GM12874 (cell line): ENCODE measurements around the gene LACTB.

Experiments
- TF ChIP-seq, protein P1 (sequence below): IDR thresholded peaks from 2 replicates; pipeline ENCODE4 v1.5.1; 2011; ENCODE audit warnings: low read depth, mild to moderate bottlenecking, control low read depth, low read length, moderate library complexity; ENCODE audit not compliant: insufficient read depth

The LACTB gene

DNA sequence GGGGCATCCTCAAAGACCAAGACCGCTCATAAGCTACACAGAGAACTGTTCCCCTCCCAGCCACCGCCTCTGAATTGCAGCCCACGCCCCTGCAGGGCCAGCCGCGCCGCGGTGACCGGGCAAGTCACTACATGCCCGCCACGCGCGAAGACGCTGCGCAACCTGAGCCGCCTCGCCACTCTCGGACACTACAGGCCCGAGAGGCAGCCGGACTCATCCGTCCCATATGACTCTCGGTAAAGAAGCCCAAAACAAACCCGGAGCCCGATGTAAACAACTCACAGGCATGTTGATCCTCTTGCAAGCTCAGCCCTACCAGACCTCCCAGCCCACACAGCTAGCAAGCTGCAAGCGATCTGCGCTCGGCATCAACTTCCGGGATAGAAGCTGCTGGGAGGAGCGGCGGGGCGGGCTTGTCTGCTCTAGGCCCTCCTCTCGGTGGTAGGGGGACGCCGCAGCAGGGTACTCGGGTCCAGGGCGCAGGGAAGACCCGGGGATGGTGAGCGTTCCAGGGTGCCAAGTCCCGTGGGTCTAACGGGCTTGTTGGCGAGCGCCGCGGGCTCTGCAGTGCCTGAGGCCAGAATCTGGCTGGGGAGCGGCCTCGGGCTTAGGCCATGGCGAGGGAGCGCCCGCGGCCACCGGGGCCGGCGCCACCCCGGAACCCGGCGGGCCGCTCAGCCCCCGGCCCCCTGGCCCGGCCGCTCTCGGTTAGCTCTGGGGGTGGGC is 35.6 kb downstream of the LACTB start, which contains the start of gene RPS27L:
Gene RPS27L, minus strand, starts transcription at position 360 of the 726 bp plus-strand sequence. Its CDS starts 72 bp downstream, at position 288.
- TF ChIP-seq, protein P1, sequence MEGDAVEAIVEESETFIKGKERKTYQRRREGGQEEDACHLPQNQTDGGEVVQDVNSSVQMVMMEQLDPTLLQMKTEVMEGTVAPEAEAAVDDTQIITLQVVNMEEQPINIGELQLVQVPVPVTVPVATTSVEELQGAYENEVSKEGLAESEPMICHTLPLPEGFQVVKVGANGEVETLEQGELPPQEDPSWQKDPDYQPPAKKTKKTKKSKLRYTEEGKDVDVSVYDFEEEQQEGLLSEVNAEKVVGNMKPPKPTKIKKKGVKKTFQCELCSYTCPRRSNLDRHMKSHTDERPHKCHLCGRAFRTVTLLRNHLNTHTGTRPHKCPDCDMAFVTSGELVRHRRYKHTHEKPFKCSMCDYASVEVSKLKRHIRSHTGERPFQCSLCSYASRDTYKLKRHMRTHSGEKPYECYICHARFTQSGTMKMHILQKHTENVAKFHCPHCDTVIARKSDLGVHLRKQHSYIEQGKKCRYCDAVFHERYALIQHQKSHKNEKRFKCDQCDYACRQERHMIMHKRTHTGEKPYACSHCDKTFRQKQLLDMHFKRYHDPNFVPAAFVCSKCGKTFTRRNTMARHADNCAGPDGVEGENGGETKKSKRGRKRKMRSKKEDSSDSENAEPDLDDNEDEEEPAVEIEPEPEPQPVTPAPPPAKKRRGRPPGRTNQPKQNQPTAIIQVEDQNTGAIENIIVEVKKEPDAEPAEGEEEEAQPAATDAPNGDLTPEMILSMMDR: no peak

DNA sequence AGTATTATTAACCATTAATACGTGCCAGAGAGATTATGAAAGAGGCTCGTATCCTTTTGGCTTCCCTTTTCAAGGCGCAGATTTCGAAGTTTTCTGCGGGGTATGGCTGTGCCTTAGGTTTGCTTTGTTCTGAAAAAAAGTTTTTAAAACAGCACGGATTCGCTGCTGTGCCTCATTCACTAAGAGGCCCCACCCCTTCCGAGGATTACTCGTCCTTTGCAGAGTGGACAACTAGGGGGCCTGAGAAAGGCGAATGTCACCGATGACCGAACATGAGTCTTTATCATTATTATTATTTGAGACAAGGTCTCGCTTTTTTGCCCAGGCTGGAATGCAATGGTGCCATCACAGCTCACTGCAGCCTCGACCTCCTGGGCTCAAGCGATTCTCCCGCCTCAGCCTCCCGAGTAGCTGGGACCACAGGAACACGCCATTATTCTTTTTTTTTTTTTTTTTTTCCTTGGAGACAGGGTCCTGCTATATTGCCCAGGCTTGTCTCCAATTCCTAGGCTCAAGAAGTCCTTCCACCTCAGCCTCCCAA is 36.3 kb downstream of the LACTB start:
- TF ChIP-seq, protein P1: 0 out of 2 replicates have a peak, but pooled peaks have one; percentile 10

DNA sequence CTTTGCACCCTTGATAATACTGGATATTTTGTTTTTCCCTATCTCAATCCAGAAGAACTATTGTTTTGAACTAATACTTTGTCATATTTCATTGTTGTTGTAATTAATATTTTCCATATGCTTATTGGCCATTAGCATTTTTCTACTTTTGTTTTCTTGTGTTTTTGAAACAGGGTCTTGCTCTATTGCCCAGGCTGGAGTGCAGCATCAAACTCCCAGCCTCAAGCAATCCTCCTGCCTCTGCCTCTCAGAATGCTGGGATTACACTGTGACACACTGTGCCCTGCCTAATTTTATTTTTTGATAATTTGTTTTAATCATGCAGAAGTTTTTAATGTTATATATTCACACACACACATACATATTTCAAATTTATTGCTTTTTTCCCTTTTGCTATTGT is 39.0 kb downstream of the LACTB start:
- TF ChIP-seq, protein P1: no peak

DNA sequence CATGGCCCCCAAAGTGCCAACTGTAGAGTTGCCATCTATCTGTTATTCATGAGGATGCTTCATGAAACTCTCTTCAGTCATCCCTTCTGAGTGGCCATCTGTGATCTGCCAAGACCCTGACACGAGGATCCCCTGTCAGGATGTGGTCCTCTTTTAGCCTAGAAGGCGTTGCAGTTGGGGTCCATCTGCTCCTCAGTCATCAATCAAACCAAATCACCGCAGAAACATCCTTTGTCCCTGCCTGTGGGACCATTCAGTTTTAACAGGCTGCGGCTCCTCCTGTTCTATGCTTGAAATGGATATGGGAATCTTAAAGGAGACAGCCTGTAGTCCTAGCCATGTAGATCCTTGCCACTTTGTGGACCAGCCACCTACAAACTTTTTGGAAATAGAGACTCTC is 41.6 kb downstream of the LACTB start:
- TF ChIP-seq, protein P1: no peak

DNA sequence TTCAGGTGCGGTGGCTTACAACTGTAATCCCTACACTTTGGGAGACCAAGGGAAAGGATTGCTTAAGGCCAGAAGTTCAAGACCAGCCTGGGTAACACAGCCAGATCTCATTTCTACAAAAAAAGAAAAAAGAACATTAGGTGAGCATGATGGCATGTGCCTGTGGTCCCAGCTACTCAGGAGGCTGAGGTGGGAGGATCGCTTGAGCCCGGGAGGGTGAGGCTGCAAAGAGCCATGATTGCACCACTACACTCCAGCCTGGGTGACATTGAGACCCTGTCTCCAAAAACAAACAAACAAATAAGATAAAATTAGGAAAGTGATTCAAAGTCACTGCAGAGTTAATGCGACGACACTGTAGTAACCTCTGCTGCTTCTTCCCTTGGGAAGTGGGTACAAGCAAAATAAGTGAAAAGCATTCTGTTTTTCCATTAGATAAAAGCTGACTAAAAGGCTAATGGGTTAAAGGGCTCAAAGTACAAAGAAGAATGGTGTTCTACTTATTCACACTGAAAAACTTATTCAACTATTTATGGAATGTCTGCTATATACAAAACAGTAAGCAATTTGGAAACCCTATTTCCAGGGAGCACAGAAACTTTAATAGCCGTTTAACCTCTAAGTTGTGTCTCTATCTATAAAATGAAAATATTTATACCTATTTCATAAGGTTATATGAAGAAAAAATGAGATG is 43.7 kb downstream of the LACTB start:
- TF ChIP-seq, protein P1: no peak

DNA sequence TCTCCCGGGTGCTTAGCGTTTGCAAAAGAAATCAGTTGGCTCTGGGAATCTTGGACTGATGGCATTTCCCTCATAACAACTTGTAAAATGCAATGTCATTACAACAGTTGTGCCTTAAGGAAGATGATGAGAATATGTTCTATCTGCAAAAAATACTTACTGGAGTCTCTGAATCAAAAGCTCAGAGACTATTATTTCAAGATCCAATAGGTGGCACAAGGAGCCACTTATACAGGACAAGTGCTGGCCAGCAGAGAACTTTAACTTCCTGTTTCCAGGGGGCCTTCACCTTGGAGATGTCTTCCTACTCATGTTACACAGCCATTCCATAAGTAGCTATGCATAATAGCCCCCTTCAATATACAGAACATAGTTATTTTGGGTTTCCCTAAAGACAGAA is 44.6 kb downstream of the LACTB start:
- TF ChIP-seq, protein P1: no peak

DNA sequence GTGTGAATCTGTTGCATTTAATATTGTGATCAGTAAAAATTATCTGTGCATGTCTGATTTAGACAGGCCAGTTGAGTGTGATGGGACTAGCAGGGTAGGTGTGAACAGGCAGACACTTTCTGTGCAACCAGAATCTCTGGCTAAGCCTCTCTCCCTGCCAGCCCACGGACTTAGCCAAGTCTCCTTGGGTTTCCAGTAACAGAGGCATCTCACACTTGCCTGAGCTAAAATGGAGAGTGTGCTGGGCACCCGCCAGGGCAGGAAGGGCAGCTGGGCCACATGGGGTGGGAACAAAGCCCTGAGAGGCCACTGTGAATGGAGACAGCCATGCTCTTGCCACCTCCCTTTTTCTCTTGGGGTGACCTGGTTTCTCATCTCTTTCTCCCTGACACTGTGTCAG is 48.1 kb downstream of the LACTB start:
- TF ChIP-seq, protein P1: no peak
